Nephron progenitor cell (in vitro differentiated cells): ENCODE data around the gene CEP57L1.
"Not testable (repeated sequence)": the region's sequence is repeated elsewhere in the genome, so short reads cannot be mapped to it uniquely, and the experiment has no call there.

Experiments used
- DNase-seq: peaks from one replicate; pipeline ENCODE4 v3.0.0; 2021
- H3K27ac Mint-ChIP-seq: 2 replicates; pipeline ENCODE4 v1.8.0; 2021; ENCODE audit warnings: mild to moderate bottlenecking, moderate library complexity, mixed read lengths
- H3K27me3 Mint-ChIP-seq: 2 replicates; pipeline ENCODE4 v1.8.0; 2021; ENCODE audit warnings: mild to moderate bottlenecking, low read depth, mixed read lengths; ENCODE audit not compliant: poor library complexity
- H3K36me3 Mint-ChIP-seq: 2 replicates; pipeline ENCODE4 v1.8.0; 2021; ENCODE audit warnings: low read depth, mixed read lengths
- H3K4me1 Mint-ChIP-seq: 2 replicates; pipeline ENCODE4 v1.8.0; 2021; ENCODE audit warnings: mixed read lengths
- H3K4me3 Mint-ChIP-seq: 2 replicates; pipeline ENCODE4 v1.8.0; 2021; ENCODE audit warnings: mild to moderate bottlenecking, moderate library complexity, mixed read lengths
- H3K9me3 Mint-ChIP-seq: 2 replicates; pipeline ENCODE4 v1.8.0; 2021; ENCODE audit warnings: mild to moderate bottlenecking, moderate library complexity, mixed read lengths
- TF ChIP-seq, protein P1 (sequence below): fragments of 200-600 bp; sonication (generic); IDR thresholded peaks from 2 replicates; pipeline ENCODE4 v1.5.0; 2021; ENCODE audit warnings: antibody characterized with exemption

Gene CEP57L1

DNA sequence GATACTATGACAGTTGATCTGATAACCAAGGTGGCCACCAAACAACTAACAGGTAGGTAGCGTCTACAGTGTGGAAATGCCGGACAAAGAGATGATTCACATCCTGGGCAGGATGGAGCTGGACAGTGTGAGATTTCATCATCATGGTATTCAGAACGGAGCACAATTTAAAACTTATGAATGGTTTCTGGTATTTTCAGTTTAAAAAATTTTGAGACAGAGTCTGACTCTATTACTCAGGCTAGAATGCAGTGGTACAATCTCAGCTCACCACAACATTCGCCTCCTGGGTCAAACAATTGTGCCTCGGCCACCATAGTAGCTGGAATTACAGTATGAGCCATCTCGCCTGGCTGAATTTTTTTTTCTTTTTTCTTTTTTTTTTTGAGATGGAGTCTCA lies 43.8 kb downstream of the CEP57L1 start:
- H3K36me3 Mint-ChIP-seq = peaks cover 41% of the 10 kb centered on the region
- no peaks in the 10 kb centered on the region for H3K27me3 Mint-ChIP-seq
- H3K27ac Mint-ChIP-seq = no peak overlapping the region
- TF ChIP-seq, protein P1, sequence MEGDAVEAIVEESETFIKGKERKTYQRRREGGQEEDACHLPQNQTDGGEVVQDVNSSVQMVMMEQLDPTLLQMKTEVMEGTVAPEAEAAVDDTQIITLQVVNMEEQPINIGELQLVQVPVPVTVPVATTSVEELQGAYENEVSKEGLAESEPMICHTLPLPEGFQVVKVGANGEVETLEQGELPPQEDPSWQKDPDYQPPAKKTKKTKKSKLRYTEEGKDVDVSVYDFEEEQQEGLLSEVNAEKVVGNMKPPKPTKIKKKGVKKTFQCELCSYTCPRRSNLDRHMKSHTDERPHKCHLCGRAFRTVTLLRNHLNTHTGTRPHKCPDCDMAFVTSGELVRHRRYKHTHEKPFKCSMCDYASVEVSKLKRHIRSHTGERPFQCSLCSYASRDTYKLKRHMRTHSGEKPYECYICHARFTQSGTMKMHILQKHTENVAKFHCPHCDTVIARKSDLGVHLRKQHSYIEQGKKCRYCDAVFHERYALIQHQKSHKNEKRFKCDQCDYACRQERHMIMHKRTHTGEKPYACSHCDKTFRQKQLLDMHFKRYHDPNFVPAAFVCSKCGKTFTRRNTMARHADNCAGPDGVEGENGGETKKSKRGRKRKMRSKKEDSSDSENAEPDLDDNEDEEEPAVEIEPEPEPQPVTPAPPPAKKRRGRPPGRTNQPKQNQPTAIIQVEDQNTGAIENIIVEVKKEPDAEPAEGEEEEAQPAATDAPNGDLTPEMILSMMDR = no peak
- H3K9me3 Mint-ChIP-seq = peaks cover 38% of the 10 kb centered on the region
- no peaks in the 10 kb centered on the region for H3K4me1 Mint-ChIP-seq
- H3K4me3 Mint-ChIP-seq = no peak overlapping the region
- DNase-seq = no peak

DNA sequence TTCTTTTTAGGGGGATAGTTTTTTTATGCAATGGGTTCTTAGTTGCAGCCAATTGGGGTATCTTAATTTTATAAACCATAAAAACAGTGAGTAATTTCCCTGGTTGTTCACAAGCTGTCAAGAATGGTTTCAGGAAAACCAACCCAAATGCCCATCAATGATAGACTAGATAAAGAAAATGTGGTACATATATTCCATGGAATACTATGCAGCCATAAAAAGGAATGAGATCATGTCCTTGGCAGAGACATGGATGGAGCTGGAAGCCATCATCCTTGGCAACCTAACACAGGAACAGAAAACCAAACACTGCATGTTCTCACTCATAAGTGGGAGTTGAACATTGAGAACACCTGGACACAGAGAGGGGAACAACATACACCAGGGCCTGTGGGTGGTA lies 46.8 kb downstream of the CEP57L1 start:
- not testable (repeated sequence) for H3K27ac Mint-ChIP-seq, H3K4me3 Mint-ChIP-seq

DNA sequence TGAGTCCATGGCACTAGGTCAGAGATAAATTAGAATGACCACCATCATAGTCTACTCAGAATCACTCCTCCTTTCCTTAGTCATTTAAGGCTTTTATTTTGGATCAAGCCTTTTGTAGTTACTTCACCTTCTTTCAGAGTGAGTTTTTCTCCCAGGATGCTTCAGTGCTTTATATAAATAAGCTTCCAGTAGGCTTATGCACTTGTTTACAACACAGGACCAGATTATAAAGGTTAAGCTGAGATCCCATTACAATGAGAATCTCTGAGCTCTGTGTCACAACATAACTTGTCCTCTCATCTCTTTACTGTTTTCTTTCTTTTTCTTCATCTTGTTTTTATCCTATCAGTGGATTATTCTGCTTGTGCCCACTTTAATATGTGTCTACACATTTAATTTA lies 47.9 kb downstream of the CEP57L1 start:
- Mint-ChIP-seq H3K9me3 (peaks cover 19% of the 10 kb centered on the region), H3K27me3 (no peaks in the 10 kb centered on the region), H3K4me1 (no peaks in the 10 kb centered on the region), H3K4me3 (no peak overlapping the region), H3K27ac (no peak overlapping the region), H3K36me3 (peaks cover 42% of the 10 kb centered on the region)
- no peak for DNase-seq
- TF ChIP-seq, protein P1 = no peak

More for the DNA sequence above, 46.8 kb downstream of the CEP57L1 start:
- Mint-ChIP-seq H3K36me3 (peaks cover 34% of the 10 kb centered on the region), H3K9me3 (peaks cover 18% of the 10 kb centered on the region)
- H3K27me3 Mint-ChIP-seq, H3K4me1 Mint-ChIP-seq, DNase-seq: not testable (repeated sequence)

DNA sequence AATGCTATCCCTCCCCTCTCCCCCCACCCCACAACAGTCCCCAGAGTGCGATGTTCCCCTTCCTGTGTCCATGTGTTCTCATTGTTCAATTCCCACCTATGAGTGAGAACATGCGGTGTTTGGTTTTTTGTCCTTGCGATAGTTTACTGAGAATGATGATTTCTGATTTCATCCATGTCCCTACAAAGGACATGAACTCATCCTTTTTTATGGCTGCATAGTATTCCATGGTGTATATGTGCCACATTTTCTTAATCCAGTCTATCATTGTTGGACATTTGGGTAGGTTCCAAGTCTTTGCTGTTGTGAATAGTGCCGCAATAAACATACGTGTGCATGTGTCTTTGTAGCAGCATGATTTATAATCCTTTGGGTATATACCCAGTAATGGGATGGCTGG lies 52.9 kb downstream of the CEP57L1 start:
- H3K4me3 Mint-ChIP-seq, H3K4me1 Mint-ChIP-seq, H3K27ac Mint-ChIP-seq, DNase-seq, H3K27me3 Mint-ChIP-seq: not testable (repeated sequence)
- H3K36me3 Mint-ChIP-seq = peaks cover 43% of the 10 kb centered on the region
- H3K9me3 Mint-ChIP-seq = peaks cover 26% of the 10 kb centered on the region

DNA sequence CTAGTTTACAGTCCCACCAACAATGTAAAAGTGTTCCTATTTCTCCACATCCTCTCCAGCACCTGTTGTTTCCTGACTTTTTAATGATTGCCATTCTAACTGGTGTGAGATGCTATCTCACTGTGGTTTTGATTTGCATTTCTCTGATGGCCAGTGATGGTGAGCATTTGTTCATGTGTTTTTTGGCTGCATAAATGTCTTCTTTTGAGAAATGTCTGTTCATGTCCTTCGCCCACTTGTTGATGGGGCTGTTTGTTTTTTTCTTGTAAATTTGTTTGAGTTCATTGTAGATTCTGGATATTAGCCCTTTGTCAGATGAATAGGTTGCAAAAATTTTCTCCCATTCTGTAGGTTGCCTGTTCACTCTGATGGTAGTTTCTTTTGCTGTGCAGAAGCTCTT lies 53.4 kb downstream of the CEP57L1 start:
- not testable (repeated sequence) for DNase-seq, H3K4me1 Mint-ChIP-seq, H3K27me3 Mint-ChIP-seq, H3K4me3 Mint-ChIP-seq, H3K27ac Mint-ChIP-seq
- Mint-ChIP-seq H3K9me3 (peaks cover 26% of the 10 kb centered on the region), H3K36me3 (peaks cover 44% of the 10 kb centered on the region)

DNA sequence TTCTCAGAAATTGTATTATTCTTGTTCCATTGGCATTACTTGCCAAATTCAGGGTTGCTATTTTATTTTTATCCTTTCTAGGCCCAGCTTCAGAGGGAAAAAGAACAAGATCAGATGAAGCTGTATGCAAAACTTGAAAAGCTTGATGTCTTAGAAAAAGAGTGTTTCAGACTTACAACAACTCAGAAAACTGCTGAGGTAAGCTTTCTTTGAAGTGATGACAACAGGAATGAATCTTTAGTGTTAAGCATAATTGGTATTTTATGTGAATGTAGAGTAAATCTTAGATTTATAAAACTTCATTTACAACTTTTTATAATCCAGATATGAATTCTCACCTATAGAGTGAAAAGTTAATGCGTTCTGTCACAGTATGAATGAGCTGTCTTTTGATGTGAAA lies 58.4 kb downstream of the CEP57L1 start:
- Mint-ChIP-seq H3K27ac (no peak overlapping the region), H3K9me3 (peaks cover 20% of the 10 kb centered on the region)

DNA sequence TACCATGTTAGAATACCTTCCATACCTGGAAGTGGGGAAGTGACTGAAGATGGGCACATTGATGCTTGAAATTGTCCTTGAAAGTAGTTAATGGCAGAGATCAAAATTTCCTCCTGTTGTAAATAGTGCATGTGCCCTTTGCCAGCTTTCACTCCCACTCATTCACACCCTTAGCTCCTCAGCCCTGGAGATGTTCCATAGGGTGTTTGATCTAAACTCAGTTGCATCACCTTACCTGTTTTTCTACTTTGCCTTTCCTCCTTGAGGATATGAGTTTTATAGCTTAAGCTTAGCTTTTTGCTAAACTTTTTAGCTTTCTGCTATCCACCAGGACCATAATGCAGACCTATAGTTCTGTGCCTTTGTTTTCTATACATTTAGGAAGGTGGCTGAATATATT lies 69.0 kb downstream of the CEP57L1 start:
- Mint-ChIP-seq H3K27ac (no peak overlapping the region), H3K9me3 (no peaks in the 10 kb centered on the region), H3K27me3 (no peaks in the 10 kb centered on the region), H3K4me3 (no peak overlapping the region), H3K4me1 (peaks cover 21% of the 10 kb centered on the region), H3K36me3 (no peaks in the 10 kb centered on the region)
- TF ChIP-seq, protein P1 = no peak
- DNase-seq = no peak

More for the DNA sequence above, 58.4 kb downstream of the CEP57L1 start:
- Mint-ChIP-seq H3K4me1 (no peaks in the 10 kb centered on the region), H3K27me3 (no peaks in the 10 kb centered on the region), H3K4me3 (no peak overlapping the region), H3K36me3 (peaks cover 69% of the 10 kb centered on the region)
- DNase-seq = no peak
- TF ChIP-seq, protein P1 = no peak
